GM19043 (cell line): ENCODE results near the gene SCN8A.
"Not testable (repeated sequence)": the region's sequence is repeated elsewhere in the genome, so short reads cannot be mapped to it uniquely, and the experiment has no call there.

Experiments
- ATAC-seq: cut with Tn5 transposase; IDR thresholded peaks from one replicate; pipeline ENCODE4 v1.9.1; 2021; ENCODE audit warnings: low read depth; ENCODE audit not compliant: unreplicated experiment

Gene SCN8A

GRCh38 chr12:51753980-51754675, 163.1 kb downstream of the SCN8A start:
- ATAC-seq = no peak

- no peak for ATAC-seq
These were observed 164.2 kb downstream of the SCN8A start for GRCh38 chr12:51755251-51755650.

- ATAC-seq = no peak
These were observed 168.1 kb downstream of the SCN8A start for GRCh38 chr12:51759175-51759574.

GRCh38 chr12:51759695-51760094, 168.7 kb downstream of the SCN8A start:
- ATAC-seq = no peak

- ATAC-seq = no peak
These were observed 169.2 kb downstream of the SCN8A start for GRCh38 chr12:51760231-51760630.

- ATAC-seq = no peak
These were observed 172.7 kb downstream of the SCN8A start for GRCh38 chr12:51763743-51764142.

GRCh38 chr12:51766067-51766676, 175.1 kb downstream of the SCN8A start:
- ATAC-seq = no peak

GRCh38 chr12:51771008-51771407, 180.0 kb downstream of the SCN8A start:
- no peak for ATAC-seq

GRCh38 chr12:51773145-51773869, 182.3 kb downstream of the SCN8A start:
- no peak for ATAC-seq

GRCh38 chr12:51774933-51775332, 183.9 kb downstream of the SCN8A start:
- ATAC-seq = no peak

GRCh38 chr12:51777457-51777856, 186.4 kb downstream of the SCN8A start:
- no peak for ATAC-seq

- no peak for ATAC-seq
These were observed 186.9 kb downstream of the SCN8A start for GRCh38 chr12:51777973-51778372.

GRCh38 chr12:51779876-51780275, 188.8 kb downstream of the SCN8A start:
- ATAC-seq = no peak

- ATAC-seq = no peak
These were observed 193.7 kb downstream of the SCN8A start for GRCh38 chr12:51784688-51785087.

- ATAC-seq = no peak
These were observed 194.9 kb downstream of the SCN8A start for GRCh38 chr12:51785906-51786305.

- no peak for ATAC-seq
These were observed 197.8 kb downstream of the SCN8A start for GRCh38 chr12:51788876-51789275.

- ATAC-seq = no peak
These were observed 201.4 kb downstream of the SCN8A start for GRCh38 chr12:51792417-51792816.

GRCh38 chr12:51793201-51793600, 202.2 kb downstream of the SCN8A start:
- ATAC-seq = no peak

- ATAC-seq = no peak
These were observed 206.3 kb downstream of the SCN8A start for GRCh38 chr12:51797301-51797700.

GRCh38 chr12:51798051-51798450, 207.0 kb downstream of the SCN8A start:
- ATAC-seq = not testable (repeated sequence)

- ATAC-seq = no peak
These were observed 207.5 kb downstream of the SCN8A start for GRCh38 chr12:51798501-51798900.

GRCh38 chr12:51801027-51801426, 210.0 kb downstream of the SCN8A start:
- ATAC-seq = no peak
